HG03196 (cell line): ENCODE data around the gene SLC6A8.

Source experiments
- ATAC-seq: cut with Tn5 transposase; IDR thresholded peaks from one replicate; pipeline ENCODE4 v1.9.1; 2021; ENCODE audit not compliant: unreplicated experiment

The SLC6A8 gene

GRCh38 chrX:153648358-153649177 lies 39.2 kb upstream of the SLC6A8 start:
- ATAC-seq = no peak

- no peak for ATAC-seq
These were observed 38.4 kb upstream of the SLC6A8 start for GRCh38 chrX:153649178-153649914.

GRCh38 chrX:153649915-153650782 lies 37.6 kb upstream of the SLC6A8 start:
- no peak for ATAC-seq

GRCh38 chrX:153650959-153651358 lies 36.8 kb upstream of the SLC6A8 start:
- no peak for ATAC-seq

GRCh38 chrX:153651540-153652079 lies 36.1 kb upstream of the SLC6A8 start:
- ATAC-seq = no peak

GRCh38 chrX:153653556-153653955 lies 34.2 kb upstream of the SLC6A8 start:
- ATAC-seq = no peak

GRCh38 chrX:153657161-153657560 lies 30.6 kb upstream of the SLC6A8 start:
- no peak for ATAC-seq

- ATAC-seq = no peak
These were observed 28.5 kb upstream of the SLC6A8 start for GRCh38 chrX:153659268-153659667.

GRCh38 chrX:153662266-153662665 lies 25.5 kb upstream of the SLC6A8 start:
- no peak for ATAC-seq

- no peak for ATAC-seq
These were observed 21.9 kb upstream of the SLC6A8 start for GRCh38 chrX:153665726-153666306.

GRCh38 chrX:153667281-153667955 lies 20.3 kb upstream of the SLC6A8 start:
- ATAC-seq = no peak

- no peak for ATAC-seq
These were observed 19.8 kb upstream of the SLC6A8 start for GRCh38 chrX:153667956-153668396.

- no peak for ATAC-seq
These were observed 19.1 kb upstream of the SLC6A8 start for GRCh38 chrX:153668423-153669173.

GRCh38 chrX:153669174-153669890 lies 18.4 kb upstream of the SLC6A8 start:
- ATAC-seq = no peak

GRCh38 chrX:153669901-153670731 lies 17.6 kb upstream of the SLC6A8 start:
- no peak for ATAC-seq

GRCh38 chrX:153670748-153671588 lies 16.8 kb upstream of the SLC6A8 start:
- ATAC-seq = no peak
